ENCODE measurements around the gene GMCL2. TPM values are rescaled to one million over a fixed set of nuclear protein-coding genes. Genes with fewer than 3 reads are reported as not detected.

Gene GMCL2
- total and polyA plus RNA-seq, 9 of the 15 experiments (the other 6 are each of a cell fraction or from before 2014, with no cell fraction given) = 0.04 TPM; not detected in 8

GRCh38 chr5:178204182-178204934 lies 17.2 kb upstream of the GMCL2 start, which contains the start of gene HNRNPAB (continued):
- TF ChIP-seq, protein P1, sequence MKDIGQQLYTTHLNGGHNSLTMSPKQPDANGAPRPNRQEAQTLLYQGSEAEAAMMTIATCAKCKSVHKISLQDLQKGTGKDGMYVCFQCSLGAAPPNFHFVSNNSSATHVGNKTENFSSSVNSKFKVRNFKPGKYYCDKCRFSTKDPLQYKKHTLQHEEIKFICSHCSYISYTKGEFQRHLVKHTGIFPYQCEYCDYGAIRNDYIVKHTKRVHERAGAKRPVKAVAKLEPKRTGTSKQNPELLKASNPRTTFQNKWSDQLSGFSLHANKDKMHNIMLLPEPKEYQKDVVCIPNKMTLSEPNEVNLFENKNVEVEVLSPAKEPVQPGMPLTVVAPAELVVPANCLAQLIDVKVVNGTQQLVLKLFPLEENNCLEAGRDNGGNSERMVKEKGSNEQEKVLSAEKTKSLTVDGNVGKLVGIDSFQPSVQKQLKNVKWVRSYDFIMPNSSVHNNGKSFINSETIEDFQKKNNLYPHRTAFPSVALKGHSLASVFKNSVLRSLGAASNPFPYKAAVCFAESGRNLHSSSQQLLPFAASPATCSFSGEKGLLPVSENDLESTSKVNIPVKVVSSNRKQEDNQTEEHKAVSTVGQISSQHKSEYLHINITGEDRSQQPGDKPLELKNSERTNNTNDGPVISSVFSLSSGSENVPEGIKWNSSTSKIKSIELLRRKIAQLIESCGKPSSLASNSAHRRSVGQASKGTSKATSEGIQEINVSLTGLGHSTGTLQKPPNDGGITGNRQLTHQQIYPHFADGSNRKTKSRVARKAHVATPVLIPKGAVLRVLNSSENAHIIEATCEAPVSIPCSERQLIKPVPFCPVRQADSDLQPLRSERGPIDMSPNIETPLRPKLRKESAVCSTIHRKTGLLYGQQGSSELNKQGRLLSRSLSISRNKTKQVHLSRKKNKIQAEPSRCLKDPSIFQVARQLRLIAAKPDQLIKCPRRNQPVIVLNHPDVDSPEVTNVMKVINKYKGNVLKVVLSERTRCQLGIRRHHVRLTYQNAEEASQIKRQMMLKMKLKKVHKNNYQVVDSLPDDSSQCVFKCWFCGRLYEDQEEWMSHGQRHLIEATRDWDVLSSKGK (CRISPR knock-in tag; IDR thresholded peaks at IDR 0.05) = no peak
- peak; percentile 52 to 62; a peak in 3 of 4 replicates for TF ChIP-seq MAZ (CRISPR knock-in tag; conservative IDR thresholded peaks at IDR 0.05 in 1 of 2, IDR thresholded peaks at IDR 0.05 in 1 of 2)
- no peak for TF ChIP-seq ZNF764 (CRISPR knock-in tag; IDR thresholded peaks at IDR 0.05; ENCODE audit: low read depth)
- no peak for TF ChIP-seq POLR3A (IDR thresholded peaks at IDR 0.05; ENCODE audit: borderline replicate concordance, extremely low read depth, insufficient read depth, insufficient read length)
- no peak for TF ChIP-seq FOXA3 (CRISPR knock-in tag; conservative IDR thresholded peaks at IDR 0.05 in 1 of 2, IDR thresholded peaks at IDR 0.05 in 1 of 2)
- TF ChIP-seq CCAR2 (IDR thresholded peaks at IDR 0.05; ENCODE audit: low read depth, low read length) = no peak
- peak; percentile 100 for TF ChIP-seq RBM25 (IDR thresholded peaks at IDR 0.05; ENCODE audit: low read depth, low read length, severe bottlenecking)
- TF ChIP-seq SETDB1 (IDR thresholded peaks at IDR 0.05; ENCODE audit: low read length) = no peak
- TF ChIP-seq, protein P2, sequence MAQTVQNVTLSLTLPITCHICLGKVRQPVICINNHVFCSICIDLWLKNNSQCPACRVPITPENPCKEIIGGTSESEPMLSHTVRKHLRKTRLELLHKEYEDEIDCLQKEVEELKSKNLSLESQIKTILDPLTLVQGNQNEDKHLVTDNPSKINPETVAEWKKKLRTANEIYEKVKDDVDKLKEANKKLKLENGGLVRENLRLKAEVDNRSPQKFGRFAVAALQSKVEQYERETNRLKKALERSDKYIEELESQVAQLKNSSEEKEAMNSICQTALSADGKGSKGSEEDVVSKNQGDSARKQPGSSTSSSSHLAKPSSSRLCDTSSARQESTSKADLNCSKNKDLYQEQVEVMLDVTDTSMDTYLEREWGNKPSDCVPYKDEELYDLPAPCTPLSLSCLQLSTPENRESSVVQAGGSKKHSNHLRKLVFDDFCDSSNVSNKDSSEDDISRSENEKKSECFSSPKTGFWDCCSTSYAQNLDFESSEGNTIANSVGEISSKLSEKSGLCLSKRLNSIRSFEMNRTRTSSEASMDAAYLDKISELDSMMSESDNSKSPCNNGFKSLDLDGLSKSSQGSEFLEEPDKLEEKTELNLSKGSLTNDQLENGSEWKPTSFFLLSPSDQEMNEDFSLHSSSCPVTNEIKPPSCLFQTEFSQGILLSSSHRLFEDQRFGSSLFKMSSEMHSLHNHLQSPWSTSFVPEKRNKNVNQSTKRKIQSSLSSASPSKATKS (CRISPR knock-in tag; IDR thresholded peaks at IDR 0.05) = no peak
- TF ChIP-seq RBM15 (IDR thresholded peaks at IDR 0.05; ENCODE audit: insufficient read depth, low read length) = 0 out of 2 replicates have a peak, but pooled peaks have one; percentile 64
- no peak for TF ChIP-seq PCBP2 (IDR thresholded peaks at IDR 0.05; ENCODE audit: low read depth, low read length, poor library complexity, severe bottlenecking)
- TF ChIP-seq HOMEZ (CRISPR knock-in tag; IDR thresholded peaks at IDR 0.05) = no peak
- peak; percentile 96 for TF ChIP-seq TAF1 (IDR thresholded peaks at IDR 0.05; ENCODE audit: control insufficient read depth, extremely low read depth, insufficient read depth, low read length, severe bottlenecking)
- no peak for TF ChIP-seq ZZZ3 (IDR thresholded peaks at IDR 0.05)
- no peak for TF ChIP-seq ZNF224 (CRISPR knock-in tag; IDR thresholded peaks at IDR 0.05)
- peak; percentile 95 for TF ChIP-seq CBX1 (IDR thresholded peaks at IDR 0.05; ENCODE audit: low read depth)
- TF ChIP-seq ZNF311 (CRISPR knock-in tag; IDR thresholded peaks at IDR 0.05) = no peak
- TF ChIP-seq RBM17 (IDR thresholded peaks at IDR 0.05; ENCODE audit: borderline replicate concordance, low read depth, low read length) = no peak

Data from K562 (cell line).